Stimulated activated CD4-positive, alpha-beta T cell treated with anti-CD3 and anti-CD28 coated beads, Interleukin-2, amount 100 ng/mL, for 48 hours (primary cell): ENCODE measurements around the gene KIAA1328.

ENCODE experiments used
- DNase-seq, 2 donors: peaks; one replicate each; pipeline ENCODE4 v3.0.0-alpha.2; 2020

KIAA1328 gene

DNA sequence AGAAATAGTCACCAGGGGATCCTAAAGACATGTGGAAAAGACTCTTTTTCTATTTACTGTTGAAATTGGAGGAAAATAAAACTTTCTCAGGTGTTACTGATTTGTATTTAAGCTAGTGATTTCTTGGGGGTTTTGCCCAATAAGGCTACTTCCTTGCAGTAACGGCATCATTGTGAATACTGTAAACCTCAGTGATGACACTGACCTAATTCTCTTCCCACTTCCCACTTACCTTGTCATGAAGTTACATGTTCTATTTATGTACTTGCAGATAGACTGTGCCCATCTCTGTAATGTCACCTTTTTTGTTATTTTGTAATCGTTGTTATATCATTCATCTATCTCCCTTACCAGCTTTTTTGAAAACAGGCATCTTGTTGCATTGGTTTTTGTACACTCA, 134.5 kb downstream of the KIAA1328 start:
- no peak for DNase-seq

DNA sequence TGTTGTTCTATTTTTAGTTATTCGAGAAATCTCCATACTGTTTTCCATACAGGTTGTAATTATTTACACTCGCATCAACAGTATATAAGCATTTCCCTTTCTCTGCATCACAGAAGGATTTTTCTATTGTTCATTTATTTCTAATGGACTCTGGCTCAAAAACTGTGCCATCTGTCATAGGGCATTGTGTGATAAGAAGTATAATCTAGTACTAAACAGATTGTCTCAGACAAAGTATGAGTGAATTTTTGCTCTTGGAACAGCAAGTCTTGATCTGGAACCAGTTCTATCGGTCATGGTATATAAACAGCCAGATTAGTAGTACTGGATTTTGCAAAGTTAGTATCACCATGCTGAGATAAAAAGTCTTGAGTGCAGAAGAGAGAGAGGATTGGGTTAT, 145.8 kb downstream of the KIAA1328 start:
- no peak for DNase-seq

DNA sequence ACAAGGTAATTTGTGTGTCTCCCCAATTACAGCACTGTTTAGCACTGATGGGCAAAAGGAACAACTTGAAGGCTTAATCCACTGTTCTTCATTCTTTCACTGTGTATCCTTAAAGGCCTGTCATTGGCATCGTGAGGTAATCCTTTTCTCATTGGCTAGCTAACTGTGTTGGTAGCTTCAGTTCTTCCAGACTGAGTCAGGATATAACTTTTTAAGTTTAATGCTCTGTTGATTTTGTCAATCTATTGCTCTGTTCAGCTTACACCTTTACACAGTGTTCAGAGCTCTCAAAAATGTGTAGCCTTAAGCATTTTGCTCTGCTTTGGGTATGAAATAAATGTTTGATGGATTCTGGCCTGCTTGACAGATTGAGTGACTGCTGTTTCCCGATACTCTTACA, 148.2 kb downstream of the KIAA1328 start:
- no peak for DNase-seq

- DNase-seq, result no peak
Measured at GRCh38 chr18:36993068-36993467, 164.1 kb downstream of the KIAA1328 start.

GRCh38 chr18:37006742-37007141, 177.8 kb downstream of the KIAA1328 start:
- DNase-seq, result no peak

GRCh38 chr18:37012452-37012851, 183.5 kb downstream of the KIAA1328 start:
- DNase-seq, result no peak

DNA sequence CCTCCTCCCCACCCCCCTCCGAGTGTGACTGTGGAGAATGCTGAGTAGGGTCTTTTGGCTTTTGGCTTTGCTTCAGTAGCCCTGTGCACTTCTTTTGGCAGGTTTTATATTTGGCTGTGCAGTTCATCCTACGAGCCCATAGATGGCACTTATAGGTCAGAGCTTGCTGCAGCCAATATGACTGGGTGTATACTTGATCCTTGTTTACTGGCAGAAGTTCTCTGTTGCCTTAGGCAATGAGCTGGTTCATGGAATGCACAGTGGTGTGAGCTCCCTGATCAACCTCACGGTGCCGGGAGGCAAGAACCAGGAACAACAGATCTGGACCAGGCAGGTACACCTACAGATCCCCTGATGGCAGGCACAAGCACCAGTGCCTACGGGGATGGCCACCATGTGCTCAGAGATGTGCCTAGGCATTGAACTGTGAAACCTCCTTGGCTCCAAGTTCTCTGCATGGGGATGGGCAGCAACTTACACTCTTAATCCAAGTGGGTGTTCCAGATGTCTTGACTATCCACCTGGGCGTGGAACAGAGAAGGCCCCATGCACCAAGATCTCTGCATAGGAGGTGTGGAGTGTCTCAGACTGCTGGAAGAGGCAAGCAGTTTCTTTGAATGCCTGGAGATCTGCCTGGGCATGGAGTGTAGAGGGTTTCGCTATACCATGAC, 190.4 kb downstream of the KIAA1328 start:
- no peak for DNase-seq

DNA sequence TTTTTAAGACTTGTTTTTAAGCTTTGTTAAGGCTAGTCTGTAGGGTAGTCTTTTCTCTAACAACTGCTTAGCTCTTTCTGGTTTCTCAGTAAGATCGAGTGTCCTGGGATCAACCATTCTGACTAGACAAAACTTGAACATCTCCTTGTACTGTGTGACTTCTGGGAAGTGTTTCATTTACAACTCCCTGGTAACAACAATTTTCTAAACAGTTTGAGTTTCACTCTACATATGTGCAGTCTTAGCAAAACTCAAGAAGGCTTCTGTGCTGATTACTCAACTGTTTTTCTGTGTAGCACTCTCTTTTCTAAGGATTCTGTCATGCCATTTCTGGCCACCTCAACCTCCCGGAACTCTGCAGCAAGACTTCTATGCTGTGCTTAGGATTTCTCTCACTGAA, 204.5 kb downstream of the KIAA1328 start:
- no peak for DNase-seq

DNA sequence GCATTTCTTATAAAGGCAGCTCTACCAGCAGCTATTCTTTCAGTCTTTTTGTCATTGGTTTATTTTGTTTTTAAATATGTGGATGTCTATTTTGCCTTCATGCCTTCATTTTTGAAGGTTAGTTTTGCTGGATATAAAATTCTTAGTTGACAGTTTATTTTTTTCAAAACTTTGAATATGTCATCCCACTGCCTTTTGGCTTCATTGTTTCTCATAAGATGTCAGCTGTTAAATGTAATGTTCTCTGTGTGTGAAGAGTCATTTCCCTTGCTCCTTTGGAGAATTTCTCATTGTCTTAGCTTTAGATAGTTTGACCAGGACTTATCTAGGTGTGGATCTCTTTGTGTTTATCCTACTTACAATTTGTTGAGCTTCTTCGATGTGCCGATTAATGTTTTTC, 213.5 kb downstream of the KIAA1328 start:
- no peak for DNase-seq

GRCh38 chr18:37055137-37055802, 226.3 kb downstream of the KIAA1328 start:
- no peak for DNase-seq

- no peak for DNase-seq
Measured at GRCh38 chr18:37064187-37064586, 235.3 kb downstream of the KIAA1328 start.

- no peak for DNase-seq
Measured at GRCh38 chr18:37065254-37065653, 236.3 kb downstream of the KIAA1328 start.

DNA sequence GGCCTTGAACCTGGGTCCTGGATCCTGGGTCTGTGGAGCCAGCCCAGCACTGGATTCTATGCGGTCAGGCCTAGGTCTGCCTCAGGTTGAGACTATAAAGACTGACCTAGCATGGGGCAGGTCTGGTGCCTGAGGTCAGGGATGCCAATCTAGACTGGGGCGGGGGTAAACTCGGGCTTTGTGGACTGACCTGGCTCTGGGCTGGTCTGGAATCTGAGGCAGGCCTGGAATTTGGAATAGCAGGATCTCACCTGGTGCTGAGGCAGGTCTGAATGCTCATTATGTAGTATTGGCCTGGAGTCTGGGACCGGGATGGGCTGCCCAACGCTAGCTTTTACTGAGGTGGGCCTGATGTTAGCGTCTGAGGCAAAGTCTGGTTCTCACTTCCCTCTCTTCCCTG, 256.0 kb downstream of the KIAA1328 start:
- no peak for DNase-seq

GRCh38 chr18:37085362-37085761, 256.4 kb downstream of the KIAA1328 start:
- no peak for DNase-seq

GRCh38 chr18:37107748-37108522, 279.0 kb downstream of the KIAA1328 start:
- no peak for DNase-seq

GRCh38 chr18:37122877-37123276, 293.9 kb downstream of the KIAA1328 start:
- DNase-seq, result no peak

GRCh38 chr18:37124516-37124915, 295.6 kb downstream of the KIAA1328 start:
- DNase-seq, result no peak

DNA sequence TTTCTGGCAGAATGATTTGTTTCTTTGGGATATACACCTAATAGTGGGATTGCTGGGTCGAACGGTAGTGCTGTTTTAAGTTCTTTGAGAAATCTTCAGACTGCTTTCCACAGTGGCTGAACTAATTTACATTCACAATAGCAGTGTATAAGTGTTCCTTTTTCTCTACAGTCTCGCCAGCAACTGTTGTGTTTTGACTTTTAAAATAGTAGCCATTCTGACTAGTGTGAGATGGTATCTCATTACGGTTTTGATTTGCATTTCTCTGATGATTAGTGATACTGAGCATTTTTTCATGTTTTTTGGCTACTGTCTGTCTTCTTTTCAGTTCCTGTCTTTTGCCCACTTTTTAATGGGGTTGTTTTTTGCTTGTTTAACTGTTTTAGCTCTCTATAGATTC, 306.2 kb downstream of the KIAA1328 start:
- DNase-seq, result no peak

DNA sequence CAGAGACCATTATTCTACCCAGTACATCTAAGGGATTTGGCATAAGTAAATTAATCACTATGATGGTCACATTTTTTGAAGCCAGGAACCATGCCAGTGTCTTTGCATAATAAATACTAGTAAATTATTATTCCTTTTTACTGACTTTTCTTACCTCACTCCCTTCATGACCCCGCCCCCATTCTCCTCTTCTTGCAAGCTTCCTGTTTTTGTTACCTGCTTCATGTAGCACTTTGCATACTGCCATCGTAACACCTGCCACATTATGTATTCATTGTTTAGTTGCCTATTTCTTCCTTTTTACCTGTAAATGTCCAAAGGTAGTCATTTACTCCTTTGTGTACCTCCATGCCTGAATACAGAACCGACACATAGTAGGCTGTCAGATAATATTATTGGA, 309.5 kb downstream of the KIAA1328 start:
- no peak for DNase-seq

DNA sequence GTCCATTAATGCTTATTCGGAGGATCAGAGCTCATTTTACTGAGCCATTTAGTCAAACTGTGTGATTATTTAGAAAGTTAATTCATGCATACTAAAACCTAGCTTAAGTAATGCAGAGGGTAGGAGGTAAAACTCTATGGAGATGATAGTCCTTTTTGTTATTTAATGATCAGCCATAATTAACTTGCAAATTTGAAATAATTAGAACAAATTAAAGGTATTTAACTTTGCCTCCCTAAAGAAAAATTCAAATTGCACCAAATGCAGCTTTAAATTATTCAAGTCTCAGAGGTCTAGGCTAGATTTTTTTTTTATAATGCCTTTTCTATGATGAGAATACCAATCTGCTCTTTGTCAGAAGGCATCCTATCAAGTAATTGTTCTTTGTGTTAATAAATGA, 310.9 kb downstream of the KIAA1328 start:
- DNase-seq, result no peak

- no peak for DNase-seq
Measured at GRCh38 chr18:37144921-37145320, 316.0 kb downstream of the KIAA1328 start.

DNA sequence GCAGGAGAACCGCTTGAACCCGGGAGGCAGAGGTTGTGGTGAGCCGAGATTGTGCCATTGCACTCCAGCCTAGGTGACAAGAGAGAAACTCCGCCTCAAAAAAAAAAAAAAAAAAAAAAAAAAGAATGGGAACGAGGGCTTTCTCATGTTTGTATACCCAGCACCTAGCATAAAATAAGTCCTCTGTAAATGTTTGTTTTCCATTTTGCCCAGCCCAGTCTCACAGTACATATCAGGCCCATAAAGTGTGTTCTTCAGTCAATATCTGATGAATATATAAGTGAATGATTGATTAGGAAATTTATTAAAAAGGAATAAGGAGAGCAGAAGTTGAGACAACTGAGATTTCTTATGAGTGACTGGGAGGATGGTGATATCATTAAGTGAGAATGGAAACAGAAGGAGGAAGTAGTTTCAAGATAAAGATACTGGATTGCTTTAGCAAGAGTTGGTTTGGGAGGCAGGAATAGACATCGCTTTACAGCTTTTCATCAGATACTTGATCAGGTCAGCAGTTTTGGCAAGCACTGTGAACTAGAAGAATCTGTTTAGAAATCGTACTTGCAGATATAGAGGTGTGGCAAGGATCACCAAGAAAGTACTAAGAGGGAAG, 327.5 kb downstream of the KIAA1328 start:
- DNase-seq, result no peak

DNA sequence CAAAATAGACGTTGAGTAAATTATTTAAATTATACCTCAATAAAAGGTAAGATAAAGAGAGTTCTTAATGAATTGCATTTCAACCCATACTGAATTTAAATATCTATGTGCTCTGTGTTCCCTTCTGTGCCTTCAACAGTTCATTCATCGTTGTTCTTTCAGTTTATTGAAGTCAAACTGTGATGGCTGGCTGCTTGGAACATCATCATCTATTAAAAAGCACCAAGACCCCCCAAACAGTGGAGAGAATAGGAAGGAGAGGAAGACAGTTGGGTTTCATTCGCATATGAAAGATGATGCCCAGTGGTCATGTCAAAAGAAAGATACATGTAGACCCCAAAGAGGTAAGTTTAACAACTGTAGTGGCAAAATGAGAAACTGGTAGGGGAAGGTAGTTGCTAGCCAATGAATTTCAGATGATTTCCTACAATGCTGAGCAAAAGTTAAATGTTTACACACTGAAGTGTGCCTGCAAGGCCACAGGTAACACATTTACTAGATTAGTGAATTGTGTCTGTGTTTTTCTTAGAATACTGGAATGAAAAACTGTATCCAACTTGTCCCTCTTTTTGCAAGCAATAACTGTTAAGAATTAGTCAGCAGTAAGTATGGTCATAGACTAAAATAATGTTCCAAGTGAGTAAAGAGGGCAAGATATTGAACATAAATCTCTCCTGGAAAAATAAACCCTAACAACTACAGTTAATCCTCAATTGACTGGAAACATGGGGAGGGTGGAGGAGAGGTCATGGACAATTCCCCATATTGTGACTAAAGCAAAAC, 331.3 kb downstream of the KIAA1328 start:
- no peak for DNase-seq
